Stimulated activated CD4-positive, alpha-beta T cell treated with anti-CD3 and anti-CD28 coated beads, Interleukin-15, amount 100 ng/mL, for 1 hour (primary cell): ENCODE measurements around the gene CAMK2N1.

ENCODE experiments used
- DNase-seq, 2 donors: peaks; one replicate each; pipeline ENCODE4 v3.0.0-alpha.2; 2020; ENCODE audit warnings: low read depth in 1 of 2, low spot score in 1 of 2

The CAMK2N1 gene

GRCh38 chr1:20479840-20480239, 6.2 kb downstream of the CAMK2N1 start:
- no peak for DNase-seq

DNA sequence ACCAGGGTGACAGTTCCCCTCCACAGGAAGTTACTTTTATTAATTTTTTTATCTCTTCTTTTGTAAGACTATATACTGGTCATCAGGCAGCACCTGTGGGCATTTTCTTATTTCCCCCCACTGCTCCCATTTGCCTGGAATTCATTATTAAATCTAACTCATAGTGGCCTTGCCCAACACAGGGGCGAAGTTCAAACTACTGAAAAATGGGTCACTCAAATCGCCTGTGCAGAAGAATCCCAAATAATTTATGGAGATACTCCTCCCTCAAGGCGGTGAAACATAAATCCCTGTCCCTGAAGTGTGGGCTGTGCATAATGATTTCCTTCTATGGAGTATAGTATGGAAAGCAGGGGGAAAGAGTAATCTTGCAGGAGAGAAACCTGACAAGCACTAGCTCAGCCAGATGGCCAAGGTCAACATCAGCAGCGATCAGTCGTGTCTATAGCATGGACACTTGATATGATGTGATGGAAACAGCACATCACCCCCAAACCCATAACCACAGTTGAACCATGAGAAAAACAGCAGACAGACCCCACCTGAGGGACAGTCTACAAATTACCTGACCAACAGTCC, 7.9 kb downstream of the CAMK2N1 start:
- DNase-seq: no peak

- DNase-seq: no peak
These were observed 8.5 kb downstream of the CAMK2N1 start for GRCh38 chr1:20477348-20478056.

DNA sequence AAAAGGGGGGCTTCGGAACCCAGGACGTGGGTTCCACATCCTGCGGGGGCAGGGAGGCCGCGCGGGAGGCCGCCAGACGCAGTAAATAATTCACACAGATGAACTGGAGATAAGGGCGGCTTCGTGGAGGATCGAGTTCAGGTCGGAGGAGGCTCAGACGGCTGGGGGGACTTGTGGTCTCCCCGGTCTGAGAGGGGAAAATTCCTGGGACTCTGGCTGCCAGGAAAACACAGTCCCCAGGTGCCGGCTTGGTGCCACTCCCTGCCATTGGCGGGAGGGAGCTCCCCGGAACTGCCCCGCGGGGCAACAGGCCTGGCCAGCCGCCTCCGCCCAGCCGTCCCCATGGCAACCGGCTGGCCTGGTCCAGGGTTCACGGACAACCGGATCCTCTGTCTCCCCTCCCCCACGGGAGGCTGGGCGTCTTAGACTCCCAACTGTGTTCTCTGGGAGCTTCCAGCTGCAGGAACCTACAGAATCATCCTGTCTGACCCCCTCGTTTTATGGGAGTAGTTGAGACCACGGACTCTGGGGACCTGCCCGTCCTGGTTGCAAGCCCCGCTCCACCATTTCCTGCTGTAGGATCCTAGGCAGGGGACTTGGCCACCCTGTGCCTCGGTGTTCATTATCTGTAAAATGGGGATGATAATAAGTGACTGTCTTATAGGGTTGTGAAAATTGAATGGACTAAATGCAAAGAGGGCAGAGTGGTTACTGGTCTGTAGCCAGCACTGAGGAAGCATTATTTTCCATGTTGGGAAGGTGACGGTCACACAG, 9.6 kb downstream of the CAMK2N1 start:
- DNase-seq: no peak

GRCh38 chr1:20474996-20475395, 11.0 kb downstream of the CAMK2N1 start:
- DNase-seq: no peak

GRCh38 chr1:20474333-20474975, 11.6 kb downstream of the CAMK2N1 start:
- DNase-seq: no peak

DNA sequence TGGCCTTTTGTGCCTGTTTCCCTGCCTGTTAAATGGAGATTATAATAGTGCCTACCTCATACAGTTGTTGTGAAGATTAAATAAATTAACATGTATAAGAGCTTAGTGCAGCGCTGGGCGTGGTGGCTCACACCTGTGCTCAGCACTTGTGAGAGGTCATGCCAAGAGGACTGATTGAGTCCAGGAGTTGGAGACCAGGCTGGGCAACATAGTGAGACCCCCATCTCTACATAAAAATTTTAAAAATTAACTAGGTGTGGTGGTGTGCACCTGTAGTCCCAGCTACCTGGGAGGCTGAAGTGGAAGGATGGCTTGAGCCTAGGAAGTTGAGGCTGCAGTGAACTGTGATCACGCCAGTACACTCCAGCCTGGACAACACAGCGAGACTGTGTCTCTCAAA, 12.1 kb downstream of the CAMK2N1 start:
- DNase-seq: no peak

DNA sequence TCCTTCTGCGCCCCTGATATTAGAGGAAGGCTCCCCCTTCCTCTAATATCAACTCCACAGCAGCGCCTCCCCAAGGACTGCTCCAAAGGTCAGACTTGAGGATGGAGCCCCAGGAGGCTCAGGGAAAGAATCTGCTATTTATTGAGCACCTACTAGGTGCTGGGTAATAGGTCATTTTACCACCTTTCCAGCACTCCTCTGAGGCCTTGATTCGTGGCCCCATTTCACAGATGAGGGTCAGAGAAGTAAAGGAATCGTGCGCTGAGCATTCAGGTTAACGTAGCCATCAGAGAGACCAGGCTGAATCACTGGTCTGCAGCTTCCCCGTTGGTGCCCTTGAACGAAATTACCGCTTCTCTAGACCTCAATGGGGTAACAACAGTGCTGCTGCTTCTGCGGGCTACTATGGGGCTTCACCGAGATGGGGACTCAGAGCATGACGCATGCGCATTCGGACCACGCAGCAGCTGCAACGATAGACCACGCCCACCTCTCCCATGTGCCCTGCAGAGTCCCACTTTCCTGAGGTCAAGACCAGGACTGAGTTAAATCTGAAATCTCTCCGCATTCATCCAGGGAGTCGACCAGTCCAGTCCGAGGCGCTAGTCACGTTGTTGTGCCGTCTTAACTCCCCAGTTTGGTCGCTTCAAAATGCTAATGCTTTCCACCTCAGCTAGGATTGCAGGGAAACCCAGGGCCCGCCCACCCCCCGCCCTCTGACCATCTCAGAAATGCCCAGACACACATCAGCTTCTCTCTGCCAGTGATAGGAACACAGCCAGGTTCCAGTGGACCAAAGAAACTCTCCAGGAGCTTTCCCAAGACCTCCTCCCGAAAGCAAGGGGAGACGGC, 12.9 kb downstream of the CAMK2N1 start:
- no peak for DNase-seq

DNA sequence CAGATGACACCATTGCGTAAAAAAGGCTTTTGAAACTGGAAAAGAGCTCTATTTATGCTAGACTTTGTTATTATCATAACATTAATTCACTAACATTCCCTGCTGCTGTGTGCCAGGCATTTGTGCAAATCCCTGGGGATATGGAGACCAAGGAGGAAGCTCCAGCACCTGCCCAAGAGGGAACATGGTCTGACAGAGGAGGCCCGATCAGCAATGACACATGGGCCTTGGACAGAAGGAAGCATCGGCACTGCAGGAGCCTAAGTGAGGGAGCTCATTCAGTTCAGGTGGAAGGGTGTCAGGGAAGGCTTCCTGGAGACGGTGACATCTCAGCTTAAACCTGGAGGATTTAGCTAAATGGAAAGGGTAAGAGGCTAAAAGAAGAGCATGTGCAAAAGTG, 13.9 kb downstream of the CAMK2N1 start:
- DNase-seq: no peak

DNA sequence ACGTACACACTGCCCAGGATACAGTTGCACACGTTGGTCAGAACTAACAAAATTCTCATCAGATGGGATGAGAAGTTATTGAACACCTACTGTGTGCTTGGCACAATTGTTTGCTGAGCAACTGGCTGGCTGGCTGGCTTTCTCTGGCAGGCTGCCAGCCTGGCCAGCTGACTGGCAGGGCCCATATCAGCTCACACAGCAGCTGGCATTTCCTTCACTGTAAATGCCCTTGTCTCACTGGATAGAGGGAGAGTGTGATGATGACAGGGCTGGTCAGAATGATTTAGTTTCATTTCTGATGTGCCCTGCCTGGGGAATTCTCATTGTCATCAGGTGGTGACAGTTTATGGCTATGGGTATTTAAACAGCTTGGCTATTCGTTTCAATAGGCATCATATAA, 15.8 kb downstream of the CAMK2N1 start:
- no peak for DNase-seq

DNA sequence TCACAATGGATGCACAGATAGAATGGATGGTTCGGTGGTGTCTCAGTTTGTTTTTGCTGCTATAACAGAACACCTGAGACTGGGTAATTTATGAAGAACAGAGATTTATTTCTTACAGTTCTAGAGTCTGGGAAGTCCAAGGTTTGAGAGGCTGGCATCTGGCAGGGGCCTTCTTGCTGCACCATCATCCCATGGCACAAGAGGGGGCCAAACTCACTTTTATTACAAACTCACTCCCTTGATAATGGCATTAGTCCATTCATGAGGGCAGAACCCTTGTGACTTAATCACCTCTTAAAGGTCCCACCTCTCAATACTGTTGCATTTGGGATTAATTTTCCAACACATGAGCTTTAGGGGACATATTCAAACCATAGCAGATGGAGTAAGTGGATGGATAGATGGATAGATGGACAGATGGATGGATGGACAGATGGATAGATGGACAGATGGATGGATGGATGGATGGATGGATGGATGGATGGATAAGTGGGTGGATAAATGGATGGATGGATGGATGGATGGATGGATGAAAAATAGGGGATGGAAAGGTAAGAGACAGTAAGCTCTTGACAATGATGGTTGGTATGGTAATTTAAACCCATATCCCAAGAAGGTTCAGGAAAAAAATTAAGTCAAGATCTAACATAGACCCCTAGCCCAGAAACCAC, 16.5 kb downstream of the CAMK2N1 start:
- no peak for DNase-seq

- DNase-seq: no peak
These were observed 19.7 kb downstream of the CAMK2N1 start for GRCh38 chr1:20466273-20466672.

DNA sequence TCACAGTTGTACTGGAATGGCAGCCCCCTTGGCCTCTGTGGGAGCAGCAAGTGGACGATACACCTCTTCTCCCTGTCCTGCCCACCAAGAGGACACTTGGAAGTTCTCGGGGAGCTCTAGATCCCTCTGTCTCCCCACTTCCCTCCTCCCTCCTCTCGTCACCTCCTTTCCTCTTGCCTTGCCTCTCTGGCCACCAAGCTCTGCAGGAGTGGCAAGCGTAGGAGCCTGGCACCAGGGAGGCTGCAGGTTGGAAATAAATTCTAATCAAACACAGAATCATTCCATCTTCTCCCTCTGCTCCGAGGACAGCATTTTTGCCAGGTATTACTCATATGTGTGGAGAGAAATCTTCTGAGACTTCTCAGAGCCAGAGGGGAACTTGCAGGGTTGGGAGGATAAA, 20.8 kb downstream of the CAMK2N1 start:
- no peak for DNase-seq

DNA sequence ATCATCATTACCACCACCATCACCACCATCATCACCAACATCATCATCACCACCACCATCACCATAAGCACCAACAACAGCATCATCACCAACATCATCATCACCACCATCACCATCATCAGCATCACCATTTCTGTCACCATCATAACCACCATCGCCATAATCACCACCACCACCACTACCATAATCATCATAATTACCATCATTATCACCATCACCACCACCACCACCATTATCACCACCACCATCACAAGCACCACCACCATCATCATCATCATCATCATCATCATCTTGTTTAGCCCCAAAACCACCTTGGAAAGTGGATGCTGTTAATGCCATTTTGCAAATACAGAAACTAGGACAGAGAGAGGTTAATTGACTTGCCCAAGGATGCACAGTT, 22.5 kb downstream of the CAMK2N1 start:
- no peak for DNase-seq

DNA sequence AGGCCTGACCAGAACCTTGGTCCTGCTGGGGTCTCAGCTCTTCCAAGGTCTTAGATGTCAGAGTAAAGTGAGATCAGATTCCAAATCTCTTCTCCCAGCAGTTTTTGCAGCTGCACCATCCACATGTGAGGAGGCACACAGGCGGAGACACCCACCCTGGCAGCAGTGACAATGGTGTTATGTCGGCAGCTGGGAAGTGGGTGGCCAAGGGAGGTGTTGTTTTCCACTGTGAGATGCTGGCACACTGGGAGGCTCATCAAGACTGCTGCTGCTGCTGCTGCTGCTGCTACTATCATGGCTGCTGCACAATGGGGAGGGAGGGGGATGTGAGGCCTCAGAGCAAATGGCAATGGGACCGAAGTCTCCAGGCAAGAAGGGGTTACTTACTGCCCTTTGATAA, 23.6 kb downstream of the CAMK2N1 start:
- no peak for DNase-seq

- no peak for DNase-seq
These were observed 27.3 kb downstream of the CAMK2N1 start for GRCh38 chr1:20458717-20459116.

DNA sequence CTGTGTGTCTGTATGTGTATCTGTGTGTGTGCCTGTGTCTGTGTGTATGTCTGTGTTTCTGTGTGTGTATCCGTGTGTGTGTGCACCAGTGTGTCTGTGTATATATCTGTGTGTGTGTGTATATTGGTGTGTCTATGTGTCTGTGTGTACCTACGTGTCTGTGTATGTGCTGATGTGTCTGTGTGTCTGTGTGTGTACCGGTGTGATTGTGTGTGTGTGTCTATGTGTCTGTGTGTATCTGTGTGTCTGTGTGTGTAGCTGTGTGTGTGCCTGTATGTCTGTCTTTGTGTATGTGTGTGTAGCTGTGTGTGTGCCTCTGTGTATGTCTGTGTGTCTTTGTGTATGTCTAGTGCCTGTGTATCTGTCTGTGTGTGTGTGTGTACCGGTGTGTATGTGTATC, 32.0 kb downstream of the CAMK2N1 start:
- no peak for DNase-seq

GRCh38 chr1:20449735-20450311, 36.2 kb downstream of the CAMK2N1 start:
- no peak for DNase-seq

DNA sequence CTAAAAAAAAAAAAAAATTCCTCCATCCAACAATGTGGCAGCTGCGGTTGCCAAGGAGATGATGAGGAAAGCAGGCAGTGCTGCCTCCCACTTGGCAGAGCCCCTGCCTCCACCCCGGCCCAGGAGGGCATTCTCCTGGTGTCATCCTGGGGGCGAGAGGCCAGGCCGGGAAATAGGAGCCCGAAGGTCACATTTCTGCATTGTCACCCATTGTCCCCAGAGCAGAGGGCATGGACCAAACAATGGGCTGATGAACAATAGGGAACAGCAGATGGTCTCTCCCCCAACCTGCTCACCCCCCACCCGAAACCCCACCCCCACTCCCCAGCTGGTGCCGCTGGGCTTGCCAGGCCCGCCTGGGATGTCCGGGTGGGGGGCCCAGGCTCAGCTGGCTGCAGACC, 37.3 kb downstream of the CAMK2N1 start:
- no peak for DNase-seq

DNA sequence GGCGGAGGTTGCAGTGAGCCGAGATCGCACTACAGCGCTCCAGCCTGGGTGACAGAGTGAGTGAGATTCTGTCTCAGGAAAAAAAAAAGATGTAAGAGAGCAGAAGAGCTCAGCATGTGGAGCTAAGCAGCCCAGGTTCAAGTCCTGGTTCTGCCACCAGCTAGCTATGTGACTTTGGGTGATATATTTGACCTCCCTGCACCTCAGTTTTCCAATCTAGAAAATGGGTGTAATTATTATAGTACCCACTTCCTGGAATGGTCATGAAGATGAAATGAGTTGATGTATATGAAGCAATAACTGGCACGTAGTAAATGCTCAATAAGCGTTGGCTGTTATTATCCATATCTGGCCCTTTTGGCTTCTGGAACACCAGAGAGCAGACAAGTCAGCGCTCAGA, 38.2 kb downstream of the CAMK2N1 start:
- no peak for DNase-seq
